Measurements from ENCODE around the gene ESPN. TPM values are rescaled to one million over a fixed set of nuclear protein-coding genes. Genes with fewer than 3 reads are reported as not detected.
A peak's percentile ranks its signal among the peaks of the same experiment; 100 is the strongest.
"Not testable (repeated sequence)": the region's sequence is repeated elsewhere in the genome, so short reads cannot be mapped to it uniquely, and the experiment has no call there.

The ESPN gene
- total RNA-seq, 1 donor from 2014 or later = 0.77 TPM

- intact Hi-C loops (cut with micrococcal nuclease) = loop anchor here (5.0 kb wide), 1 partner anchor 64 kb away; the partner anchor contains the start of gene NOL9
- DNase-seq = no peak
- no peak for ATAC-seq
These were observed 64.2 kb downstream of the ESPN start for GRCh38 chr1:6488602-6489382.

GRCh38 chr1:6489383-6489765, 64.8 kb downstream of the ESPN start:
- DNase-seq (no peak), ATAC-seq (no peak)
- intact Hi-C loops (cut with micrococcal nuclease) = loop anchor here (5.0 kb wide), 1 partner anchor 63 kb away; the partner anchor contains the start of gene NOL9

DNA sequence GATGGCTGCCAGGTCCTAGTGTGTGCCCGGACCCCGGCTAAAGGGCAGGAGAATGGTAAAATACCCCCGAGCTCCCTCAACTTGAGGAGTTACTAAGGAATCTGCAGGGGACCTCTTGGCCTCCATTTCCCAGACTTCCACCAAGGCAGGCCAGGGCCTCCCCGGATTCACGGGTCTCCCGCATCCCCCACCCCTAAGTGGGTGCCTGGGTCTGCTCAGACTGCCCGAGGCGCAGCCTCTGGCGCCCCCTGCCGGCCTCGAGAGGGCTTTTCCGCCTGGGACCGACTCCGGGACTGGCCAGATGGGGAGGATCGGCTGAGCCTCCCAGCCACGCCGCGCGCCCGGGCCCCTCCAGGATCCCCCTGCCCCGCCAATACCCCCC, 65.2 kb downstream of the ESPN start:
- intact Hi-C loops (cut with micrococcal nuclease) = loop anchor here (5.0 kb wide), 1 partner anchor 63 kb away; the partner anchor contains the start of gene NOL9
- DNase-seq (peak; percentile 77), ATAC-seq (peak; percentile 66)

DNA sequence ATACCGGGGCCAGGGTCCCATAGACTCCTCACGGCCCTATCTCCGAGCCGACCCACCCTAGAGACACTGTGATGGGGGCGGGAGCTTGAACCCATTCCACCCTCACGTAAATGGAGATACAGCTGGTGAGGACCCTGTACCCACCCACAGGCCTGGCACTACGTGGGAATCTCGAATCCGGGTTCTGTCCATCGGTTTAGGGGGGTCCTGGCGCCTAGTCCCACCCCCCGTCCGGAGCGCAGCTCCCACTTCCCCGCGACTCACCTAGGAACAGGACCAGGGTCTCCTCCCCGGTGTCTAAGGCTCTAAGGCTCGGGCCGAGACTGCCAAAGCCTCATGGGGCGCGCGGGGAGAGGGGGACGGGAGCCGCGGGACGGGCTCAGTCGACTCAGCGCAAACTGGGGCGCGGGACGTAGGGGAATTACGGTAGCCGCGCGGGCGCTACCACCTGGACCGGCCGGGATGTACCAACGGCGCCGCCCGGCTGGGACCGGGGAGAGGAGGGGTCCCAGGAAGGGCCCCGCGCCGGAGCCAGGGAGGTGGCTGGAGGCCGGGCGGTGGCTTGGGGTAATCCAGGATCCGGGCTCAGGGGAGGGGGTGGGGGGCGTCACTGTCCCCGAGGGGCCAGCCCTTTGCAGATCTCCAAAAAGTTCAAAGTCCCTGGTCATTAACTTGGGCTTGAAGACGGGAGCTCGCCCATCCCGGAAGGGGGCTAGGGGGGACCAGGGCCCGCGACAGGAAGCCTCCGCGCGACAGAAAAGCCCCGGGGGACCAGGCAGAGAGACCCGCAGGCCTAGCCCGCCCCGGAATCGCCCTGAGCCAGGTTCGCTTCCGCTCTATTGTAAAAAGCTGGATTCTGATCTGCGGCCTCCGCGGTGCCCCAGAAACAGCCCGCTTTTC, 65.9 kb downstream of the ESPN start:
- intact Hi-C loops (cut with micrococcal nuclease) = no loop called here
- DNase-seq (peak; percentile 76), ATAC-seq (peak; percentile 71)

GRCh38 chr1:6491081-6491449, 66.5 kb downstream of the ESPN start:
- DNase-seq = no peak
- no peak for ATAC-seq
- intact Hi-C loops (cut with micrococcal nuclease) = no loop called here

DNA sequence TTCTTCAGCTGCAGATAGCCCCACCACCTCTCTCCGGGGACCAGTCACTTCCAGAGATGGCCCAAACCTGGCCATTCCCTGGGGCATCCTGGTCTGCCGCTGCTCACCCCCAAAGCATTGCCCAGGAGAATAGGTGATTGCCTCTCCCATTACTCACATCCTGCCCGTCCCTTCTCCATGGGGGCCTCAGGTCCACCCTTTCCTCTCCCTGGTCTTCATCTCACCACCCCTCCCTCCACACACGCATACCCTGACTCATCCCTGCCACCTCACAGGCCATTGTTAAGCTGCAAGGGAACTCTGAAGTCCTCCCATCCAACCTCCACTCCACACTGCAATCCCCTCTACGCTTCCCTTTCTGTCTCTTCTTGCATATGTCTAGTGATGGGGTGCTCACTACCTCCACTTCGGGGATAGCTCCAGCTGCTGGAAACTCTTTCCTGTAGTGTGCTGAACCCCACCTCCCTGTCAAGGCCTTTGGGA, 66.9 kb downstream of the ESPN start, which contains the start of gene PLEKHG5:
TSS of gene PLEKHG5 (minus strand) at position 188 of the 483 bp plus-strand sequence. CDS start 14,096 bp downstream, outside the sequence.
- no peak for DNase-seq
- no peak for ATAC-seq
- intact Hi-C loops (cut with micrococcal nuclease) = no loop called here

DNA sequence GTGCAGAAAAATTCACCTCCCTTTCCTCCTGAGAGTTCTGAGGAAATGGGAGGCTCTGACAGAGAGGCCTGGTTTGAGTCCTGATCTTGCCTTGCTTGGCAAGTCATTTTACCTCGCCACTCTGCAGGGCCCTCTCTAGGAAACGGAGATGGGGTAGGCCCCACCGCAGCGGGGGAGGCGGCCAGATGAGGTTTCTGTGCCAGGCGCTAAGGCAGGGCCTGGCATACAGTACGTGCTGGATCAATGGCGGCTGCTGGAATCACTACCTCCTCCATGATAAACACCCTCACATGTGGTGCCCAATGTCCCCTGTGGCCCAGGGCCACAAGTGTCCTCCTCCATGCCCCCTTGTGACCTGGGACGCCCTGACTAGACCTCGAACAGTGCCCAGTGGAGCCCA, 67.4 kb downstream of the ESPN start:
- ATAC-seq (no peak), DNase-seq (no peak)
- intact Hi-C loops (cut with micrococcal nuclease) = no loop called here

DNA sequence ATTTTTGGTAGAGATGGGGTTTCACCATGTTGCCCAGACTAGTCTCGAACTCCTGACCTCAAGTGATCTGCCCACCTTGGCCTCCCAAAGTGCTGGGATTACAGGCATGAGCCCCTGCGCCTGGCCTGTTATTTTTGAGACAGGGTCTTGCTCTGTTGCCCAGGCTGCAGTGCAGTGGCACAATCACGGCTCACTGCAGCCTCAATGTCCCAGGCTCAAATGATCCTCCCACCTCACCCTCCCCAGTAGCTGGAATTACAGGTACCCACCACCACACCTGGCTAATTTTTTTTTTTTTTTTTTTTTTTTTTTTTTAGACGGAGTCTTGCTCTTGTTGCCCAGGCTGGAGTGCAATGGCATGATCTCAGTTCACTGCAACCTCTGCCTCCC, 69.3 kb downstream of the ESPN start:
- DNase-seq; intact Hi-C loops (cut with micrococcal nuclease); ATAC-seq: not testable (repeated sequence)

DNA sequence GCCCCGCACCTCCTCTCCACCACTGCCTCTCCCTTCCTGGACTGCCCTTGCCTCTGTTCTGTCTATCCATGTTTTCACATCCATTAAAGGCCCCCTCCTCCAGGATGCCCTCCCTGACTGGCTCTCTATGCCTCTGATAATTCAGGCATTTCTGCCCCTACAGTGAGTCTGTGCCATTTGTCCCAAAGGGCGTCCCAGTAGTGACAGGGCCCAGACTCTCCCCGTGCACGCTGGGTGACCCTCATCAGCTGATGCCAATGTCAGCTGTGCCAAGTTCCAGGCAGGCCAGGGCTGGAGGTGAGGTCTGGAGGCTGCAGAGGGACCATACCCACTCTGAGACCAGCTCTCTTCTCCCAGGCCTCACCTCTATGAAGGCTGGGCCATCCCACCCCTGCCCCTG, 70.1 kb downstream of the ESPN start:
- ATAC-seq (peak; percentile 41), DNase-seq (peak; percentile 55)
- intact Hi-C loops (cut with micrococcal nuclease) = no loop called here

- intact Hi-C loops (cut with micrococcal nuclease) = no loop called here
- no peak for DNase-seq
- ATAC-seq = no peak
These were observed 70.5 kb downstream of the ESPN start for GRCh38 chr1:6495041-6495441.

DNA sequence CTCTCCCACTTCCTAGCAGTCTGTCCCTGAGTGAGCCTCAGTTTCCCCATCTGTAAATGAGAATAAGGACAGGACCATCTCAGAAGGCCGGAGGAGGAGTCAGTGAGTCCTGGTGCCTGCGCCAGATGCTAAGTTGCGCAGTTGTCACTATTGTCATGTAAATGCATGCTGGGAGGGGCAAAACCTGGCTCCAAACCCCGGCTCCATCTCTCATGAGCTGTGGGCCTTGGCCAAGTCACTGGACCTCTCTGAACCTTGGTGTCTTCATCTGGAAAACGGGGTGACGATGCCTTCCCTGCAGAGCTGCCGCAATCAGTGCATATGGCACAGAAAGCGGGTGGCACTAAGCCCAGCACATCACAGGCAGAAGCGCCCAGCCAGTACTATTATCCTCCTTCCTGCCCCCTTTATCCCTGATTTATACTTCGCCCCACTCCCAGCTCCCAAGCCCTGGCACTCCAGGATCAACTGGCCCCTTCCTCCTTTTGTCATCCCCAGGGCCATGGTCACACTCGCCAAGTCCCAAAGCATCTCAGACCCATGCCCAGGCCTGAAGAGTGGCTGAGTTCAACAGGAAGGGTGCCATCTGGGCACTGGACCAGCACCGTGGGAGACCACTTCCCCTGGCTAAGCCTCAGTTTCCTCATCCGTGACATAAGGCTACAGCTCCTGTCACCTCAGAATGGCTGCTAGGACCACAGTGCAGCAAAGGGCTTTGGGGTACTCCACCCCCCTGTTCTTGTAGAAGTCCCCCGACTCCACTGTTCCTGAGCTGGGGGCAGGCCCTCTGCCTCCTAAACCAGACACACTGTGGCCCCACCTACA, 71.2 kb downstream of the ESPN start:
- no peak for ATAC-seq
- intact Hi-C loops (cut with micrococcal nuclease) = no loop called here
- no peak for DNase-seq

GRCh38 chr1:6496365-6496721, 71.8 kb downstream of the ESPN start:
- intact Hi-C loops (cut with micrococcal nuclease) = no loop called here
- ATAC-seq = peak; percentile 5
- DNase-seq = no peak

GRCh38 chr1:6496890-6497214, 72.3 kb downstream of the ESPN start:
- intact Hi-C loops (cut with micrococcal nuclease) = no loop called here
- no peak for ATAC-seq
- no peak for DNase-seq

- ATAC-seq (peak; percentile 60), DNase-seq (peak; percentile 82)
- intact Hi-C loops (cut with micrococcal nuclease) = no loop called here
These were observed 72.8 kb downstream of the ESPN start for GRCh38 chr1:6497215-6497866.

DNA sequence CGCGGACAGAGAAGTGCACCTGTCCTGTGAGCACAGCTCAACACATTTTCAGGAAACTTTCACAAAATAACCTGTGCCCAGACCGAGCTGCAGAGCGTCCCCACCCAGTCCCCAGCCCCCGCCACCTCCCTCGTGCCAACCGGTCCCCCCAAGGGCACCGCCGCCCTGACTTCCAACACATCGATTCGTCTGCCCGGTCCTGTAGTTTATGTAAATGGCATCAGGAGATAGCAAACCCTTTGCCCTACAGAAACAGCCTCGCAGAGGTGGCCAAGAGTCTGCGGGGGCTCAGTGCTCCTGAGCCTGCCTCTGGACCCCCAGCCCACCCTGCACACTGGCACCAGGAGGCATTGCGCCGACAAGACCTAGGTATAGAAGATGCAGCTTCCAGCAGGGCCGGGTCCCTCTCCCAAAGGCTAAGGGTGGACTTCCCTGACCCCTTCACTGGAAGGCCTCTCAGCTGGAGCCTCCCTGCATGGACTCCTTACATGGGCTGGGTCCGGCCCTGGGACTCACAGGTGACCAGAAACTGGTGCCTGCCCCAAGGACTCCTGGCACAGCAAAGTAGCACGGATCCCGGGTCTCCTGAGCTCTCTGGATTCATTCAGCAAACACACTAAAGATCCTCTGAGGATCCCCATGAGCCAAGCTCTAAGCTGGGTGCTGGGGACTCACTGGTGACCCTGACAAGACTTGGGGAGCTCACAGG, 73.4 kb downstream of the ESPN start:
- intact Hi-C loops (cut with micrococcal nuclease) = no loop called here
- ATAC-seq (no peak), DNase-seq (no peak)

DNA sequence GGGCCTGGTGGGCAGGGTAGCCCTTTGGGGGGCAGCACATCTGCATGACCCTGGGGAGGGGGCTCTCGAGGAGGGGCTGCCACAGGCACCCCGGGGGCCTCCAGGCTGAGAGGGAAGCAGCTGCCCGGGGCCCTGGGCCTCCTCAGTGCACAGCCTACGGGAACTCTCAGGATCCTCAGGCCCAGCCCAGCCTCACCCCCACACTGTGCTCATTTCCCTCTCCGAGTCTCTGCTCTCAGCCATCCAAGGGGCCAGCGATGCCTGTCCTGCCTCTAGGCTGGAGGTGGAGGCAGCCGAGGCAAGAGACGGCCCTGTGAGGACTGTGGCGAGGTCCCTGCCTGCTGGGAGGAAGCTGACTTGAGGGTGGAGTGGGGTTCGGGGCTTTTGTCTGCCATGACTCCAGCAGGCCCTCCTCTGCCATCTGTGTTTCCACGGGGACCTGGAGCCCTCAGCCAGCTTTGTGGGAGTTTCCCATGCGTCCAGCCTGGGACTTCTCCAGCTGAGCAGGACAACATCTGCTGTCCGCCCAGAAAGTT, 74.1 kb downstream of the ESPN start:
- ATAC-seq (no peak), DNase-seq (no peak)
- intact Hi-C loops (cut with micrococcal nuclease) = no loop called here

- no peak for DNase-seq
- intact Hi-C loops (cut with micrococcal nuclease) = no loop called here
- no peak for ATAC-seq
These were observed 74.7 kb downstream of the ESPN start for GRCh38 chr1:6499296-6499695.

Data from left ventricle myocardium superior (tissue), 1 donor.